ENCODE measurements around the gene PIGC. TPM values are rescaled to one million over a fixed set of nuclear protein-coding genes. Genes with fewer than 3 reads are reported as not detected.

The PIGC gene
- total and polyA plus RNA-seq, 2 experiments from 2014 or later: 27.8 to 32.7 TPM

DNA sequence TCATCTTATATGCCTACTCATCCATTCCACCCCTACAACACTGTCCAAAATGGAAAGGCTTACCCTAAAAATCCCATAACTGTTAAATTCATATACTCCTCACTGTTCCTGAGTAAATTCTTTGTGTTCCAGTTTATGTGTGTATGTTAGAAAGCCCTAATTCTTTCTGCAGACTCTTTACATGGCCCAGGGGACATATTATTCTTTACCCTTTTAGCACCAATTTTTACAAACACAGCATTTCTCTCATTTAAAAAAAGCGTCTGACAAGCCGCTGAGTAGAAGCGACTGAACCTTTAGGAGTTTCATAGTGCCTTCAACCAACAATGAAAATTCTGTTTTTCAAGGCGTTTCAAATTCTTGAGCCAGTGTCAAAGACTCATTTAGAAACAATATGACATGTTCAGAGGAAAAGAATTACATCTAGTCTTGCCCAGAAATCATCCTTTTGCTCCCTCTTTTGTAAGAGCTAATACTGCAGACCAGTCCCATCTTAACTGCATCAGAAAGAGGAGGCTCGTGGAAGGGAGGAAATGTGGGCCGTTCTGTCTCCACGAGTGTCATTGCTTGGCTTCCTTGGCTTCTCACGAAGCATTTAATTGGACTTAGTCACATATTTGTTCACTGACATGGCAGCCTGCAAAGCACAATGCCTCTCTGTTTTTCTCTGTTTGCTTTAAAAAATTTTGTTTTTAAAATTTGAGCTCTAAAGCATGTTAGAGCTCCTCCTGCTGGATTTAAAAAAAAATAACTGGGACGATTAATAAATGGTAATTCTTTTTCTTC, 44.7 kb downstream of the PIGC start:
- Histone ChIP-seq H3K9ac (peak overlapping the region; percentile 64), H3K4me3 (peak overlapping the region; percentile 48), H3F3A (ENCODE audit: insufficient read depth) (peaks cover 21% of the 10 kb centered on the region), H3K27ac (peak overlapping the region; percentile 87), H4K20me1 (ENCODE audit: insufficient read depth) (no peaks in the 10 kb centered on the region), H3K4me1 (ENCODE audit: insufficient read depth) (peaks cover 57% of the 10 kb centered on the region), H2AFZ (peak overlapping the region; percentile 56), H3K79me2 (ENCODE audit: insufficient read depth) (no peaks in the 10 kb centered on the region), H3K27me3 (replicated peaks; ENCODE audit: insufficient read depth) (no peaks in the 10 kb centered on the region), H3K4me2 (ENCODE audit: unreplicated experiment) (peak overlapping the region; percentile 72), H3K36me3 (ENCODE audit: low read depth) (no peaks in the 10 kb centered on the region), H3K9me2 (ENCODE audit: insufficient read depth) (no peaks in the 10 kb centered on the region), H3K9me3 (ENCODE audit: low read depth) (no peaks in the 10 kb centered on the region)
- DNase-seq: peak; percentile 98
- 1 to 2% methylated on average over 9 of the region's 9 CpGs for WGBS, 2 experiments (ENCODE audit: low coverage in 1 of 2, low lambda C conversion rate in 2 of 2, missing lambda C conversion rate in 2 of 2)
- TF ChIP-seq EZH2phosphoT487 (IDR thresholded peaks at IDR 0.05; ENCODE audit: insufficient read depth, low read depth): no peak
- TF ChIP-seq EZH2 (IDR thresholded peaks at IDR 0.05; ENCODE audit: insufficient read depth, poor library complexity, severe bottlenecking): no peak
- in situ Hi-C loops (cut with MboI): no loop called here

DNA sequence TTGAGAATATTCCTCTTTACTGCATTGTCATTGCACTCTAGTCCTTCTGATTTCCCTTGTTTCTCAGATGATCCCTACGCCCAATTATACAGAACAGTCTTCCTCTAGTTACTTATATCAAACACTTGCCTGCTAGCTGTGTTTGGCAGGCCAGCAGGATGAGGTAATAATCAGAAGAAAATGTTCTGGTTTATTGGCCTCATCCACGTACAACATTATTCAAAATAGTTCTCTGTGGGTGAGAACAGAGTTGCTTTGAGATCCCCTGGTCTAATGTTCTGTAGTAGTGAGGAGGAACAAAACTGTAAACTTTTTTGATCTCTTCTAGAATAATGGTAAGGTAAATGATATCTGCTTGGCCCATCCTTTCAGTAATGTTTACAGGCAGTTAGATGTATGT, 45.7 kb downstream of the PIGC start:
- Histone ChIP-seq H3K9me3 (ENCODE audit: low read depth) (no peaks in the 10 kb centered on the region), H2AFZ (peak overlapping the region; percentile 56), H3F3A (ENCODE audit: insufficient read depth) (peaks cover 21% of the 10 kb centered on the region), H3K4me2 (ENCODE audit: unreplicated experiment) (peak overlapping the region; percentile 72), H3K36me3 (ENCODE audit: low read depth) (no peaks in the 10 kb centered on the region), H4K20me1 (ENCODE audit: insufficient read depth) (no peaks in the 10 kb centered on the region), H3K9me2 (ENCODE audit: insufficient read depth) (no peaks in the 10 kb centered on the region), H3K79me2 (ENCODE audit: insufficient read depth) (no peaks in the 10 kb centered on the region), H3K27me3 (replicated peaks; ENCODE audit: insufficient read depth) (no peaks in the 10 kb centered on the region), H3K4me1 (ENCODE audit: insufficient read depth) (peaks cover 57% of the 10 kb centered on the region), H3K9ac (peak overlapping the region; percentile 64; the same call in 1 of the 2 replicates), H3K4me3 (peak overlapping the region; percentile 48; the same call in 1 of the 2 replicates), H3K27ac (peak overlapping the region; percentile 87)
- in situ Hi-C loops (cut with MboI): no loop called here
- DNase-seq: peak; percentile 53
- 18 to 27% methylated on average over 2 of the region's 2 CpGs for WGBS, 2 experiments (ENCODE audit: low coverage in 1 of 2, low lambda C conversion rate in 2 of 2, missing lambda C conversion rate in 2 of 2)
- TF ChIP-seq EZH2 (IDR thresholded peaks at IDR 0.05; ENCODE audit: insufficient read depth, poor library complexity, severe bottlenecking) (no peak), EZH2phosphoT487 (IDR thresholded peaks at IDR 0.05; ENCODE audit: insufficient read depth, low read depth) (no peak)

DNA sequence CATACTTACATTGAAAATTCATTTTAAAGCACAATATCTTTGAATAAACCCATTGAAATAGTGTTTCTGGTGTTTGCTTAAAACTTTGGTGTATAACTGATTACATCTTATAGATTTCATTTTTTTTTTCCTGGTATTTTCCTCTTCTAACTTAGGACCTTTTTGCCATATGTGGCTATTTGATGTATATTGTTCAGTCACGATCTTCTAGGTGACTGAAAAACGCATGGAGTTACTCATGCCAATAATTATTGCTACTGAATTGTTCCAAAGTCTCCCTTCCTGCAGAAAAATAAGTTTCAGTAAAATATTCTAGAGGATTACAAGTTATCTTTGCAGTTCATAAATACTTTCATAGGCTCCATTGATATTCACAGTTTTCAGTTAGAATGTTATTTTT, 46.2 kb downstream of the PIGC start:
- H3K27me3 ChIP-seq (replicated peaks; ENCODE audit: insufficient read depth): no peaks in the 10 kb centered on the region

DNA sequence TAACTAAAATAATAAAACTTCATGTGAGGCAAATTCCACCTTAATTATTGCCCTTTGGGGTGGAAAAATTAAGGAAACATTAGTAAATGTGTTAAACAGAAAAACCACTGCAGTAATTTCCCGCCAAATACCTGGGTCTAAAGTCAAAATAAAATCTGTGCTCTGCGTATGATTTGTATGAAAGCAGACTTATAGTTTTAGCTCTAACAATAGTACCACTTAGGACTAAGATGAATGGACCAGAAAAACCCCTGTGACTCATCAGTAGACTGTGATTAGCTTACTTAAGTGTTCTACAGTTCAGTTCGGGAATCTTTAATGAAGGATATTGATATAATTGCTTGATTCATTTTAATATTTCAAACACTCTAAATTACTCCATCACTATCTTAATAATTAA, 46.6 kb downstream of the PIGC start:
- Histone ChIP-seq H3K27me3 (replicated peaks; ENCODE audit: insufficient read depth) (no peaks in the 10 kb centered on the region), H3K9me3 (ENCODE audit: low read depth) (no peaks in the 10 kb centered on the region), H2AFZ (no peak overlapping the region), H3F3A (ENCODE audit: insufficient read depth) (peaks cover 21% of the 10 kb centered on the region), H4K20me1 (ENCODE audit: insufficient read depth) (no peaks in the 10 kb centered on the region), H3K4me2 (ENCODE audit: unreplicated experiment) (peak overlapping the region; percentile 15), H3K4me3 (no peak overlapping the region), H3K79me2 (ENCODE audit: insufficient read depth) (no peaks in the 10 kb centered on the region), H3K4me1 (ENCODE audit: insufficient read depth) (peaks cover 62% of the 10 kb centered on the region), H3K27ac (peak overlapping the region; percentile 87; the same call in 1 of the 2 replicates), H3K9ac (no peak overlapping the region), H3K36me3 (ENCODE audit: low read depth) (no peaks in the 10 kb centered on the region), H3K9me2 (ENCODE audit: insufficient read depth) (no peaks in the 10 kb centered on the region)
- in situ Hi-C loops (cut with MboI): no loop called here
- 29 to 32% methylated on average over 3 of the region's 3 CpGs for WGBS, 2 experiments (ENCODE audit: low coverage in 1 of 2, low lambda C conversion rate in 2 of 2, missing lambda C conversion rate in 2 of 2)
- TF ChIP-seq EZH2phosphoT487 (IDR thresholded peaks at IDR 0.05; ENCODE audit: insufficient read depth, low read depth) (no peak), EZH2 (IDR thresholded peaks at IDR 0.05; ENCODE audit: insufficient read depth, poor library complexity, severe bottlenecking) (no peak)
- DNase-seq: peak; percentile 75

More for the DNA sequence above, 46.2 kb downstream of the PIGC start:
- no peaks in the 10 kb centered on the region for H3K9me2 ChIP-seq (ENCODE audit: insufficient read depth)
- peak overlapping the region; percentile 87 for H3K27ac ChIP-seq
- no peak for DNase-seq
- WGBS, 2 experiments (ENCODE audit: low coverage in 1 of 2, low lambda C conversion rate in 2 of 2, missing lambda C conversion rate in 2 of 2): 14 to 18% methylated on average over 2 of the region's 2 CpGs
- H3K9ac ChIP-seq: no peak overlapping the region
- in situ Hi-C loops (cut with MboI): no loop called here
- peak overlapping the region; percentile 15 for H3K4me2 ChIP-seq (ENCODE audit: unreplicated experiment)
- H2AFZ ChIP-seq: no peak overlapping the region
- H3K4me3 ChIP-seq: no peak overlapping the region
- H3K4me1 ChIP-seq (ENCODE audit: insufficient read depth): peaks cover 62% of the 10 kb centered on the region
- no peaks in the 10 kb centered on the region for H3K36me3 ChIP-seq (ENCODE audit: low read depth)
- H3K9me3 ChIP-seq (ENCODE audit: low read depth): no peaks in the 10 kb centered on the region
- TF ChIP-seq EZH2phosphoT487 (IDR thresholded peaks at IDR 0.05; ENCODE audit: insufficient read depth, low read depth): no peak
- TF ChIP-seq EZH2 (IDR thresholded peaks at IDR 0.05; ENCODE audit: insufficient read depth, poor library complexity, severe bottlenecking): no peak
- no peaks in the 10 kb centered on the region for H4K20me1 ChIP-seq (ENCODE audit: insufficient read depth)
- H3K79me2 ChIP-seq (ENCODE audit: insufficient read depth): no peaks in the 10 kb centered on the region
- H3F3A ChIP-seq (ENCODE audit: insufficient read depth): peaks cover 21% of the 10 kb centered on the region
